Stimulated activated CD4-positive, alpha-beta T cell treated with anti-CD3 and anti-CD28 coated beads, Interleukin-2, amount 100 ng/mL, for 48 hours (primary cell): ENCODE data around the gene ZNRD2.

Experiments
- DNase-seq, 2 donors: peaks; one replicate each; pipeline ENCODE4 v3.0.0-alpha.2; 2020

The ZNRD2 gene

GRCh38 chr11:65590240-65590738 lies 20.0 kb downstream of the ZNRD2 start:
- DNase-seq: no peak

GRCh38 chr11:65591939-65592857 lies 21.9 kb downstream of the ZNRD2 start:
- no peak for DNase-seq

- DNase-seq: no peak
Measured at GRCh38 chr11:65592858-65593517, 22.7 kb downstream of the ZNRD2 start.

GRCh38 chr11:65593518-65594414 lies 23.5 kb downstream of the ZNRD2 start:
- DNase-seq: no peak

- DNase-seq: no peak
Measured at GRCh38 chr11:65595131-65595530, 24.9 kb downstream of the ZNRD2 start.

GRCh38 chr11:65595543-65596281 lies 25.4 kb downstream of the ZNRD2 start, which contains the start of gene KCNK7:
TSS of gene KCNK7 (minus strand) at chr11:65595800. CDS start at chr11:65595772, 28 bp downstream.
- DNase-seq: no peak

- no peak for DNase-seq
Measured at GRCh38 chr11:65596520-65596919, 26.2 kb downstream of the ZNRD2 start.

GRCh38 chr11:65598258-65598699 lies 28.0 kb downstream of the ZNRD2 start:
- DNase-seq: no peak

GRCh38 chr11:65599216-65599954 lies 29.1 kb downstream of the ZNRD2 start:
- DNase-seq: no peak

- DNase-seq: no peak
Measured at GRCh38 chr11:65599955-65600246, 29.6 kb downstream of the ZNRD2 start.

GRCh38 chr11:65604258-65604657 lies 34.0 kb downstream of the ZNRD2 start:
- no peak for DNase-seq

- DNase-seq: no peak
Measured at GRCh38 chr11:65606876-65607613, 36.8 kb downstream of the ZNRD2 start.

- no peak for DNase-seq
Measured at GRCh38 chr11:65607614-65608426, 37.5 kb downstream of the ZNRD2 start.

GRCh38 chr11:65609229-65609628 lies 39.0 kb downstream of the ZNRD2 start:
- no peak for DNase-seq

GRCh38 chr11:65609665-65610064 lies 39.4 kb downstream of the ZNRD2 start:
- DNase-seq: no peak

GRCh38 chr11:65610404-65610803 lies 40.1 kb downstream of the ZNRD2 start:
- DNase-seq: no peak

GRCh38 chr11:65611028-65611757 lies 40.9 kb downstream of the ZNRD2 start:
- DNase-seq: no peak

GRCh38 chr11:65611758-65612603 lies 41.7 kb downstream of the ZNRD2 start:
- no peak for DNase-seq
